ENCODE measurements around the gene KCNQ4. TPM values are rescaled to one million over a fixed set of nuclear protein-coding genes. Genes with fewer than 3 reads are reported as not detected.

KCNQ4 gene
- total and polyA plus RNA-seq, 2 donors (not counting 1 experiment from before 2014, with no cell fraction given) = 0.16 to 0.20 TPM

GRCh38 chr1:40784771-40785151 lies 1.2 kb downstream of the KCNQ4 start:
- Histone ChIP-seq H3K27me3 (replicated peaks in 1 of 4; ENCODE audit: control extremely low read depth in 1 of 4, control insufficient read depth in 3 of 4, insufficient read depth in 4 of 4, low read length in 3 of 4) (peaks cover 0 to 40% (median 14%) of the 10 kb centered on the region in 4 experiments), H3K27ac (ENCODE audit: low read length in 2 of 2) (no peak overlapping the region), H3K79me2 (ENCODE audit: control insufficient read depth, insufficient read depth, low read length) (no peaks in the 10 kb centered on the region), H3K9ac (ENCODE audit: low read length) (peak overlapping the region; percentile 47), H3K4me1 (ENCODE audit: control insufficient read depth in 2 of 2, insufficient read depth in 2 of 2, low read length in 2 of 2) (peaks cover 12 to 16% of the 10 kb centered on the region in 2 donors), H4K20me1 (ENCODE audit: control insufficient read depth, insufficient read depth, low read length, poor library complexity, severe bottlenecking) (no peaks in the 10 kb centered on the region), H3K36me3 (replicated peaks in 1 of 2; ENCODE audit: control extremely low read depth in 1 of 2, control insufficient read depth in 1 of 2, extremely low read depth in 1 of 2, insufficient read depth in 2 of 2, low read length in 1 of 2) (no peaks in the 10 kb centered on the region), H3K4me3 (ENCODE audit: control extremely low read depth in 1 of 5, extremely low read depth in 1 of 5, insufficient read depth in 1 of 5, low read depth in 2 of 5, low read length in 4 of 5) (no peak overlapping the region), H2AFZ (ENCODE audit: insufficient read depth, low read depth, low read length, poor library complexity, severe bottlenecking) (peak overlapping the region; percentile 50), H3K4me2 (replicated peaks; ENCODE audit: low read depth, low read length, poor library complexity, severe bottlenecking) (peak overlapping the region; percentile 83), H3K9me3 (ENCODE audit: control extremely low read depth in 1 of 3, control insufficient read depth in 2 of 3, insufficient read depth in 1 of 3, low read length in 2 of 3) (peaks cover 0 to 7% (median 0%) of the 10 kb centered on the region in 3 donors)
- DNase-seq = no peak
- TF ChIP-seq CTCF (IDR thresholded peaks at IDR 0.05) = no peak
- no peak for TF ChIP-seq EZH2 (IDR thresholded peaks at IDR 0.05; ENCODE audit: borderline replicate concordance, insufficient read depth, low read depth, low read length, poor library complexity, severe bottlenecking)
- WGBS (ENCODE audit: insufficient coverage) = 100% methylated on average over 2 of the region's 10 CpGs
- CTCF ChIA-PET = no interaction called here
- intact Hi-C loops (cut with micrococcal nuclease) = no loop called here
- Mint-ChIP-seq H3K27ac (no peak overlapping the region), H3K4me3 (peak overlapping the region; percentile 82), H3K27me3 (peaks cover 40% of the 10 kb centered on the region), H3K9me3 (ENCODE audit: insufficient read depth) (no peaks in the 10 kb centered on the region), H3K4me1 (peaks cover 10% of the 10 kb centered on the region)
- POLR2A ChIA-PET = interaction anchor here (0.5 kb wide), 1 partner anchor 564 kb away, joined by 4 read pairs; no protein-coding TSS in a partner anchor
- ATAC-seq (ENCODE audit: low read depth) = no peak

GRCh38 chr1:40785446-40785845 lies 1.9 kb downstream of the KCNQ4 start:
- WGBS (ENCODE audit: insufficient coverage) = 94% methylated on average over 5 of the region's 7 CpGs
- DNase-seq = no peak
- POLR2A ChIA-PET = no interaction called here
- Mint-ChIP-seq H3K27me3 (peaks cover 46% of the 10 kb centered on the region), H3K9me3 (ENCODE audit: insufficient read depth) (no peaks in the 10 kb centered on the region), H3K4me1 (peaks cover 10% of the 10 kb centered on the region), H3K27ac (no peak overlapping the region), H3K4me3 (peak overlapping the region; percentile 82)
- Histone ChIP-seq H3K9ac (ENCODE audit: low read length) (no peak overlapping the region), H2AFZ (ENCODE audit: insufficient read depth, low read depth, low read length, poor library complexity, severe bottlenecking) (no peak overlapping the region), H3K27ac (ENCODE audit: low read length in 2 of 2) (no peak overlapping the region), H3K36me3 (replicated peaks in 1 of 2; ENCODE audit: control extremely low read depth in 1 of 2, control insufficient read depth in 1 of 2, extremely low read depth in 1 of 2, insufficient read depth in 2 of 2, low read length in 1 of 2) (no peaks in the 10 kb centered on the region), H3K4me2 (replicated peaks; ENCODE audit: low read depth, low read length, poor library complexity, severe bottlenecking) (no peak overlapping the region), H3K79me2 (ENCODE audit: control insufficient read depth, insufficient read depth, low read length) (no peaks in the 10 kb centered on the region), H3K9me3 (ENCODE audit: control extremely low read depth in 1 of 3, control insufficient read depth in 2 of 3, insufficient read depth in 1 of 3, low read length in 2 of 3) (peaks cover 0 to 7% (median 0%) of the 10 kb centered on the region in 3 donors), H3K4me1 (ENCODE audit: control insufficient read depth in 2 of 2, insufficient read depth in 2 of 2, low read length in 2 of 2) (peaks cover 12 to 16% of the 10 kb centered on the region in 2 donors), H4K20me1 (ENCODE audit: control insufficient read depth, insufficient read depth, low read length, poor library complexity, severe bottlenecking) (no peaks in the 10 kb centered on the region), H3K4me3 (ENCODE audit: control extremely low read depth in 1 of 5, extremely low read depth in 1 of 5, insufficient read depth in 1 of 5, low read depth in 2 of 5, low read length in 4 of 5) (no peak overlapping the region), H3K27me3 (replicated peaks in 1 of 4; ENCODE audit: control extremely low read depth in 1 of 4, control insufficient read depth in 3 of 4, insufficient read depth in 4 of 4, low read length in 3 of 4) (peaks cover 0 to 40% (median 14%) of the 10 kb centered on the region in 4 experiments)
- intact Hi-C loops (cut with micrococcal nuclease) = no loop called here
- CTCF ChIA-PET = no interaction called here
- no peak for TF ChIP-seq CTCF (IDR thresholded peaks at IDR 0.05)
- no peak for TF ChIP-seq EZH2 (IDR thresholded peaks at IDR 0.05; ENCODE audit: borderline replicate concordance, insufficient read depth, low read depth, low read length, poor library complexity, severe bottlenecking)
- no peak for ATAC-seq (ENCODE audit: low read depth)

Measured in B cell (primary cell).